ENCODE results near the gene TREML2. TPM values are rescaled to one million over a fixed set of nuclear protein-coding genes. Genes with fewer than 3 reads are reported as not detected.

The TREML2 gene
- total RNA-seq, 2 donors from 2014 or later = not detected

DNA sequence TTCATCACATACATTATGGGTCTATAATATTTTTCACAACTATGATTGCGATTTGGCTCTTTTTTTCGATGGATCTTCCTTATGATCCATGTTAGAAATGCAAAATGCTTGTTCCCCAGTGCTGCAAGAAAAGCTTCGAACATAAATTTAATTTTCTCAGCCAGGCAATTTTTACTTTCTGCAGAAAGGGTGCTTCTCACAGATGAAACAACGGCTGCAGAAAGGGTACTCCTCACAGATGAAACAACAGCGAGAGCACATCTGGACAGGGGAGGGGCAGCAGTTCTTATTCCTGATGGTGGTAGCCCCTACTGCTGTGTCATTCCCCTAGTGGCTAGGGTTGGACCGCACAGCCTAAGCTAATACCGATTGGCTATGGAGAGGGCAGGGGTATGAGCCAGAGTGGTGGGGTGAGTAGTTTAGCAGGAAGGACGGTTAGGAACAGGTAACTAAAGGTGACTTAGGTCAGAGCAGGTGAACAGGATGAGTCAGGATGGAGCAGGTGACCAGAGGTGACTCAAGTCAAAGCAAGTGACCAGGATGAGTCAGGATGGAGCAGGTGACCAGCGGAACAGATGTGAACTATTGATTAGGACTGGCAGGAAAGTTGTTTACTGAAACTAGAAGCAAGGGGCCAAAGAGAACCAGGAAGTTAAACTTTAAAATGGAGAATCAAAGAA lies 13.8 kb upstream of the TREML2 start:
- H3K9me3 ChIP-seq = peaks cover 0 to 6% (median 0%) of the 10 kb centered on the region in 3 donors
- no peak overlapping the region for H3K4me3 ChIP-seq
- intact Hi-C loops (cut with DNase I) = no loop called here
- no peak for ATAC-seq
- H3K36me3 ChIP-seq (replicated peaks in 1 of 2; ENCODE audit: insufficient read depth in 1 of 2, low read depth in 2 of 2) = no peaks in the 10 kb centered on the region
- H3K27me3 ChIP-seq = no peaks in the 10 kb centered on the region
- TF ChIP-seq, protein P1, sequence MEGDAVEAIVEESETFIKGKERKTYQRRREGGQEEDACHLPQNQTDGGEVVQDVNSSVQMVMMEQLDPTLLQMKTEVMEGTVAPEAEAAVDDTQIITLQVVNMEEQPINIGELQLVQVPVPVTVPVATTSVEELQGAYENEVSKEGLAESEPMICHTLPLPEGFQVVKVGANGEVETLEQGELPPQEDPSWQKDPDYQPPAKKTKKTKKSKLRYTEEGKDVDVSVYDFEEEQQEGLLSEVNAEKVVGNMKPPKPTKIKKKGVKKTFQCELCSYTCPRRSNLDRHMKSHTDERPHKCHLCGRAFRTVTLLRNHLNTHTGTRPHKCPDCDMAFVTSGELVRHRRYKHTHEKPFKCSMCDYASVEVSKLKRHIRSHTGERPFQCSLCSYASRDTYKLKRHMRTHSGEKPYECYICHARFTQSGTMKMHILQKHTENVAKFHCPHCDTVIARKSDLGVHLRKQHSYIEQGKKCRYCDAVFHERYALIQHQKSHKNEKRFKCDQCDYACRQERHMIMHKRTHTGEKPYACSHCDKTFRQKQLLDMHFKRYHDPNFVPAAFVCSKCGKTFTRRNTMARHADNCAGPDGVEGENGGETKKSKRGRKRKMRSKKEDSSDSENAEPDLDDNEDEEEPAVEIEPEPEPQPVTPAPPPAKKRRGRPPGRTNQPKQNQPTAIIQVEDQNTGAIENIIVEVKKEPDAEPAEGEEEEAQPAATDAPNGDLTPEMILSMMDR (IDR thresholded peaks at IDR 0.05) = no peak
- no peak for TF ChIP-seq POLR2A (IDR thresholded peaks at IDR 0.05)
- H3K4me1 ChIP-seq = no peaks in the 10 kb centered on the region
- 69 to 73% methylated on average over 9 of the region's 9 CpGs for WGBS, 2 donors
- DNase-seq = peak in 1 of 4 donors; percentile 37
- H3K27ac ChIP-seq = no peak overlapping the region

DNA sequence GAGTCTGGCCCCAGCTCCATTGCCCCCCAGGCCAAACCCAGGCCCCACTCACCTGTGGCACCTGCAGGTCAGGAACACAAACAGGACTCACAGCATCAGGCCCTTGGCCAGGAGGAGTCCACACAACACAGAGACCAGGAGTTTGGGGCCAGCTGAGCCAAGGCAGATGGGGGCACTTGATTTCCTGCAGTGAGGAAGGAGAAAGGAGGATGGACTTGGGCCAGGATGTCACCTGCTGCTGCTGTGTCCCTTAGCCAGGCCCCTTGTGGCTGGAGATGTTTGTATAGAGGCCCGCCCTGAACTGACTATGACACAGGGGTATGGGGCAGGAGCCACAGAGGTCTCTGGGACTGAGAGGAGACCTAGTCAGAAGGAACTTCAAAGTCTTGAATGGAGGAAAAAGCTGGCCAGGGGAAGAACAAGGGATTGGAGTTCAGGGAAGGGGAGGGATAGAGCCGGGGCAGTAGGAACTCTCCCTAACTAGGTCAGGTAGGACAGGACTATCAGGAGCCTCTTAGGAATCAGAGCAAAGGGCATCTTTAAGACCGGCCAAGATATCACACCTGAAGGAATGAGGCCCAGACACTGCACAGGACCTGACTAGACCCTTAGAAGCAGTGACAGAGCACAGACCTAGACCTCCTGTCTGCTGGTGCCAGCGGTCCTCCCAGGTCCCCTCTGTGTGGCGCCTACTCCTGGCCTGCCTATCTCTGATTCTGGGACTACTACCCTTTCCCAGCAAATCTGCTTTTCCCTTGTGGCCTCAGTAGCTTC lies 8.8 kb upstream of the TREML2 start:
- Histone ChIP-seq H3K36me3 (replicated peaks in 1 of 2; ENCODE audit: insufficient read depth in 1 of 2, low read depth in 2 of 2) (no peaks in the 10 kb centered on the region), H3K4me3 (no peak overlapping the region), H3K9me3 (peaks cover 0 to 5% (median 0%) of the 10 kb centered on the region in 3 donors), H3K27ac (no peak overlapping the region), H3K4me1 (no peaks in the 10 kb centered on the region), H3K27me3 (no peaks in the 10 kb centered on the region)
- intact Hi-C loops (cut with DNase I) = no loop called here
- DNase-seq (no peak), ATAC-seq (no peak)
- 81 to 85% methylated on average over 5 of the region's 5 CpGs for WGBS, 2 donors
- TF ChIP-seq, protein P1 (IDR thresholded peaks at IDR 0.05) = no peak
- TF ChIP-seq POLR2A (IDR thresholded peaks at IDR 0.05) = no peak

DNA sequence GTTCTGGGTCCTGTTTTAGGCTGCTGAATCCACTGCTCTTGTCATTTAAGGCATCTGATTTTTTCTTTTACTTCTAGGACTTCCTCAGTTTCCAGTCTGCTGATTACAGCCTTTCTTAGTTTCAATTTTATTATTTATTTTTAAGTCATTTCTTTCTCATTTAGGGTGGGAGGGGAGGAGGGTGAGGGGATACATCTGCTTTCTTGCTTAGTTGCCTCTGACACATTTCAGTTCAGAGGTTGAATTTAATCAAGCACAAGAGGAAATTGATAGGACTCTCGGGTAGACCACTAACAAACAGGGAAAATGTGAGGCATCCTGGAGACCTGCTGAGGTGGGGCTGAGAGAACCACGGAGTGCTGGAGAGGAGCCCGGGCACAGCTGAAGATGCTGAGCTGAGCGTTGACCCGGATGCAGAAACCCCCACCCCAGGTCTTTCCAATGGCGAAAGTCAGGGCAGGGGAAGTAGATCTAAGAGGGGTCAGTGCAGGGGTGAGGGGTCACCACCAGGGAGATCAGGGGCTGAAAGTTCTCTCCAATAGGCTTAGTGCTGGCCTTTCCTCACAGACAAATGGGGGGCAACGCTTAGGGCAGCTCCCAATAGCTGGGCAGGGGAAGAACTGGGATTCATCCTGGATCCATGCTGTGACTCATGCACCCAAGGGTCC lies 7.6 kb upstream of the TREML2 start:
- intact Hi-C loops (cut with DNase I) = no loop called here
- Histone ChIP-seq H3K9me3 (no peaks in the 10 kb centered on the region), H3K36me3 (replicated peaks in 1 of 2; ENCODE audit: insufficient read depth in 1 of 2, low read depth in 2 of 2) (no peaks in the 10 kb centered on the region), H3K4me3 (no peak overlapping the region), H3K27me3 (no peaks in the 10 kb centered on the region), H3K4me1 (no peaks in the 10 kb centered on the region), H3K27ac (no peak overlapping the region)
- no peak for TF ChIP-seq POLR2A (IDR thresholded peaks at IDR 0.05)
- TF ChIP-seq, protein P1 (IDR thresholded peaks at IDR 0.05) = no peak
- DNase-seq = no peak
- 77 to 81% methylated on average over 7 of the region's 7 CpGs for WGBS, 2 donors
- no peak for ATAC-seq

DNA sequence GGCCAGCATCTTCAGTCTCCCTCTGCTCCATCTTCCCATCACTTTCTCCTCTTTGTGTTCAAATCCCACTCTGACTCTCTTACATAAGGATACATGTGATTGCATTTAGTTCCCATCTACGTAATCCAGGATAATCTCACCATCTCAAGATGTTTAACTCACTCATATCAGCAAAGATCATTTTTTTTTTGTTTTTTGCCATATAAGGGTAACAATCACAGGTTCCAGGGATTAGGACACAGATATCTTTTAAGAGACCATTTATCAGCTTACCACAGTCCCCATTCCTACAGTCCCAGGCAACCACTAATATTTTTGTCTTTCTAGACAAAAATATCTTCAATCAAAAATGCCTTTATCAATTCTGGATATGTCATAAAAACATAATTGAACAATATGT lies 3.2 kb upstream of the TREML2 start:
- H3K36me3 ChIP-seq (replicated peaks in 1 of 2; ENCODE audit: insufficient read depth in 1 of 2, low read depth in 2 of 2) = no peaks in the 10 kb centered on the region
- no peak overlapping the region for H3K4me3 ChIP-seq
- WGBS, 2 donors = 70 to 73% methylated on average over 1 of the region's 1 CpG
- no peaks in the 10 kb centered on the region for H3K27me3 ChIP-seq
- TF ChIP-seq POLR2A (IDR thresholded peaks at IDR 0.05) = no peak
- TF ChIP-seq, protein P1 (IDR thresholded peaks at IDR 0.05) = no peak
- intact Hi-C loops (cut with DNase I) = no loop called here
- no peak for ATAC-seq
- H3K27ac ChIP-seq = no peak overlapping the region
- no peaks in the 10 kb centered on the region for H3K4me1 ChIP-seq
- H3K9me3 ChIP-seq = no peaks in the 10 kb centered on the region
- DNase-seq = no peak
